OCI-LY1 (cell line): ENCODE measurements around the gene SP3.

Experiments
- EZH2 ChIP-seq: fragments of 200-600 bp; sonication (generic), shearing (Covaris generic); IDR thresholded peaks from 2 replicates; pipeline ENCODE4 v1.8.0; 2017; ENCODE audit warnings: borderline replicate concordance, mixed run types, mild to moderate bottlenecking, antibody characterized with exemption, low read length, moderate library complexity, mixed read lengths
- TF ChIP-seq, protein P1 (sequence below): fragments of 200-600 bp; sonication (generic), shearing (Covaris generic); IDR thresholded peaks from 2 replicates; pipeline ENCODE4 v1.5.1; 2017; ENCODE audit warnings: mild to moderate bottlenecking, antibody characterized with exemption, low read length, moderate library complexity, mixed read lengths

DNA sequence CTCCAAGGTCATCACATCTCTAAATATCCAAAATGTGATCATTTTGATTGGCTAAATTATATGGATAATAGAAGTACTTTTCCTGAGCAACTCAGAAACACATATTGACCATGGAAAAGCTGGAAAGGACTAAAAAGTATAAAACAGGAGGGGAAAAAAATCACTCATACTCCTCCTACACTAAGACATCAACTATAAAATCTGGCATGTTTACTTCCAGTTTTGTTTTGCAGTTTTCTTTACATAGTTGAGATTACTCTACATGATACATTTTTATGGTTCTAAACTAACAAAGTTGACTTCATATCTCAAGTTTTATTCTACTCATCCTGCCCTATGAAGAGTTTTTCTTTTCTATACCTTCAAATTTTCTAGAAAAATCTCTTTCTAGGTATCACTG is 46.0 kb upstream of the SP3 start:
- TF ChIP-seq, protein P1, sequence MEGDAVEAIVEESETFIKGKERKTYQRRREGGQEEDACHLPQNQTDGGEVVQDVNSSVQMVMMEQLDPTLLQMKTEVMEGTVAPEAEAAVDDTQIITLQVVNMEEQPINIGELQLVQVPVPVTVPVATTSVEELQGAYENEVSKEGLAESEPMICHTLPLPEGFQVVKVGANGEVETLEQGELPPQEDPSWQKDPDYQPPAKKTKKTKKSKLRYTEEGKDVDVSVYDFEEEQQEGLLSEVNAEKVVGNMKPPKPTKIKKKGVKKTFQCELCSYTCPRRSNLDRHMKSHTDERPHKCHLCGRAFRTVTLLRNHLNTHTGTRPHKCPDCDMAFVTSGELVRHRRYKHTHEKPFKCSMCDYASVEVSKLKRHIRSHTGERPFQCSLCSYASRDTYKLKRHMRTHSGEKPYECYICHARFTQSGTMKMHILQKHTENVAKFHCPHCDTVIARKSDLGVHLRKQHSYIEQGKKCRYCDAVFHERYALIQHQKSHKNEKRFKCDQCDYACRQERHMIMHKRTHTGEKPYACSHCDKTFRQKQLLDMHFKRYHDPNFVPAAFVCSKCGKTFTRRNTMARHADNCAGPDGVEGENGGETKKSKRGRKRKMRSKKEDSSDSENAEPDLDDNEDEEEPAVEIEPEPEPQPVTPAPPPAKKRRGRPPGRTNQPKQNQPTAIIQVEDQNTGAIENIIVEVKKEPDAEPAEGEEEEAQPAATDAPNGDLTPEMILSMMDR = no peak
- no peak for TF ChIP-seq EZH2
